Upper lobe of left lung (tissue), 6 donors: ENCODE measurements around the gene ME3. TPM values are rescaled to one million over a fixed set of nuclear protein-coding genes. Genes with fewer than 3 reads are reported as not detected.

Experiments
- ATAC-seq, 2 donors: fragments of 200-7000 bp; cut with Tn5 transposase; one replicate each; pipeline ENCODE4 v1.9.1; 2022; ENCODE audit warnings: mild to moderate bottlenecking in 2 of 2, moderate library complexity in 2 of 2; ENCODE audit not compliant: low FRiP score in 2 of 2
- DNase-seq, 2 donors: peaks; one replicate each; pipeline ENCODE4 v3.0.0-alpha.2; 2019 to 2020
- H3K27ac ChIP-seq, 4 donors: fragments of 200-600 bp; sonication (generic); one replicate each; pipeline ENCODE4 v1.5.1; 2016 to 2019
- H3K27me3 ChIP-seq, 4 donors: fragments of 200-600 bp; sonication (generic); one replicate each; pipeline ENCODE4 v1.5.1; 2017 to 2019
- H3K36me3 ChIP-seq, 4 donors: fragments of 200-600 bp; sonication (generic); one replicate each; pipeline ENCODE4 v1.5.1; 2016 to 2019
- H3K4me1 ChIP-seq, 4 donors: fragments of 200-600 bp; sonication (generic); one replicate each; pipeline ENCODE4 v1.5.1; 2018 to 2019
- H3K4me3 ChIP-seq, 4 donors: fragments of 200-600 bp; sonication (generic); one replicate each; pipeline ENCODE4 v1.5.1; 2017 to 2019; ENCODE audit warnings: mild to moderate bottlenecking in 2 of 4, moderate library complexity in 1 of 4
- H3K9me3 ChIP-seq, 4 donors: fragments of 200-600 bp; sonication (generic); one replicate each; pipeline ENCODE4 v1.5.1; 2018 to 2019
- CTCF ChIP-seq, 6 experiments: fragments of 450-650 bp in 4 of 6; fragments of 200-600 bp in 2 of 6; sonication (generic) in 2 of 6; IDR thresholded peaks; one replicate each; pipeline ENCODE4 v1.5.1; 2016 to 2019; ENCODE audit warnings: antibody characterized with exemption in 6 of 6
- EP300 ChIP-seq, 4 donors: sonication (generic); formaldehyde crosslinking; IDR thresholded peaks; one replicate each; pipeline ENCODE4 v1.5.1; 2017; ENCODE audit warnings: antibody characterized with exemption in 4 of 4, control low read depth in 2 of 4
- POLR2A ChIP-seq, 4 donors: fragments of 450-650 bp; IDR thresholded peaks; one replicate each; pipeline ENCODE4 v1.5.1; 2016 to 2017; ENCODE audit warnings: antibody characterized with exemption in 4 of 4, mild to moderate bottlenecking in 2 of 4
- POLR2AphosphoS5 ChIP-seq, 2 donors: sonication (generic); formaldehyde crosslinking; IDR thresholded peaks; one replicate each; pipeline ENCODE4 v1.5.1; 2017; ENCODE audit warnings: antibody characterized with exemption in 2 of 2
- WGBS, 2 donors: methylation state at CpG; one replicate each; pipeline ENCODE4 v1.1.5; 2017 to 2018; 5-methylcytosine and 5-hydroxymethylcytosine counted together
- total RNA-seq, 6 donors: library from RNA; depleted of rRNA in 4 of 6; stranded (reverse); fragments of >200 nt in 4 of 6; gene quantifications; one replicate each; pipeline versions ENCODE4 v1.1.0 to v1.2.1, GENCODE V29; 2016 to 2021
- donor health status: DM: no; HTN: no; CAD: no; lungs with moderate emphysema.
- donor health status: DM: no; HTN: yes; CAD: no; lungs with severe emphysema.

The ME3 gene
- total RNA-seq, 6 donors from 2014 or later = 19.5 to 56.6 (median 34.7) TPM

DNA sequence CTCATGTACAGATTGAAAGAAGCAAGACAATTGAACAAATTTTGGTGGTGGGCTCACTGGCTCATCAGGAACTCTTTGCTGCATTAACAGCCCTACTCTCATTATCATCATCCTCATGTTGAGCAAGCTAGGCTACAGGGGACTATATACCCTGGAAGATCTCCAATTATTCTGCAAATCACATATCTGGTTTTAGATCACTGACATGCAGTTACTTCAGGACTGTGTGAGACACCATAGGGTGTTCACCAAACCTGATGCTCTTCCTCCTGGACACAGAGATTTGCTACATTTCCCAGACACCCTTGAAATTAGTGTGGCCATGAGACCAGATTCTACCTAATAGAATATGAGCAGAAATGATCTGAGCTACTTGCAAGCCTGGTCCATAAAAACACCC lies 23.0 kb upstream of the ME3 start:
- peaks cover 0 to 11% (median 9%) of the 10 kb centered on the region in 4 donors for H3K4me1 ChIP-seq
- DNase-seq (no peak), ATAC-seq (no peak)
- no peaks in the 10 kb centered on the region for H3K9me3 ChIP-seq
- H3K4me3 ChIP-seq = no peak overlapping the region
- H3K27me3 ChIP-seq = no peaks in the 10 kb centered on the region
- H3K36me3 ChIP-seq = no peaks in the 10 kb centered on the region
- no peak for TF ChIP-seq CTCF (IDR thresholded peaks at IDR 0.05)
- no peak for TF ChIP-seq POLR2AphosphoS5 (IDR thresholded peaks at IDR 0.05)
- no peak for TF ChIP-seq POLR2A (IDR thresholded peaks at IDR 0.05)
- no peak for TF ChIP-seq EP300 (IDR thresholded peaks at IDR 0.05)
- no peak overlapping the region for H3K27ac ChIP-seq

DNA sequence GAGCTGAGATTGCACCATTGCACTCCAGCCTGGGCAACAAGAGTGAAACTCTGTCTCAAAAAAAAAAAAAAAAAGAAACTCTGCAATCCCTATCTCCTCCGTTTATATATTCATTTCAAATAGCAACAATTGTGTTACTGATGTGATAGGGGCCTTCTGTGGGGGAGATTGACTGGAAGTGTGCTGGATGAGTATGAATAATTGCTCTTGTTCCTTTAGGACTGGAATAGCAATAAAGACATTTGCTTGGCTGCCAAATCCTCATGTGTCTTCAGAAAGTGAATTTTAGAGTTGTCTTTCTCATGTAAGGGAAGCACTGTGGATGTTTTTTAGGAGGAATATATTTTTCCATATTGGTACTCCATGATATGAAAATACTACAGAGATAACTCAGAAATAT lies 21.1 kb upstream of the ME3 start:
- Histone ChIP-seq H3K9me3 (no peaks in the 10 kb centered on the region), H3K36me3 (no peaks in the 10 kb centered on the region), H3K4me3 (no peak overlapping the region), H3K27me3 (no peaks in the 10 kb centered on the region), H3K4me1 (peaks cover 0 to 13% (median 9%) of the 10 kb centered on the region in 4 donors), H3K27ac (no peak overlapping the region)
- 65 to 85% methylated on average over 1 of the region's 1 CpG for WGBS, 2 donors
- DNase-seq = no peak
- ATAC-seq = no peak
- no peak for TF ChIP-seq EP300 (IDR thresholded peaks at IDR 0.05)
- TF ChIP-seq CTCF (IDR thresholded peaks at IDR 0.05) = no peak
- no peak for TF ChIP-seq POLR2A (IDR thresholded peaks at IDR 0.05)
- no peak for TF ChIP-seq POLR2AphosphoS5 (IDR thresholded peaks at IDR 0.05)

- Histone ChIP-seq H3K4me3 (no peak overlapping the region), H3K4me1 (peaks cover 0 to 17% (median 9%) of the 10 kb centered on the region in 4 donors), H3K36me3 (no peaks in the 10 kb centered on the region), H3K27me3 (no peaks in the 10 kb centered on the region), H3K27ac (no peak overlapping the region), H3K9me3 (no peaks in the 10 kb centered on the region)
- 91 to 92% methylated on average over 1 of the region's 1 CpG for WGBS, 2 donors
- no peak for ATAC-seq
- TF ChIP-seq POLR2A (IDR thresholded peaks at IDR 0.05) (no peak), CTCF (IDR thresholded peaks at IDR 0.05) (no peak), POLR2AphosphoS5 (IDR thresholded peaks at IDR 0.05) (no peak), EP300 (IDR thresholded peaks at IDR 0.05) (no peak)
- DNase-seq = no peak
These were observed 20.3 kb upstream of the ME3 start for GRCh38 chr11:86692746-86693145.

DNA sequence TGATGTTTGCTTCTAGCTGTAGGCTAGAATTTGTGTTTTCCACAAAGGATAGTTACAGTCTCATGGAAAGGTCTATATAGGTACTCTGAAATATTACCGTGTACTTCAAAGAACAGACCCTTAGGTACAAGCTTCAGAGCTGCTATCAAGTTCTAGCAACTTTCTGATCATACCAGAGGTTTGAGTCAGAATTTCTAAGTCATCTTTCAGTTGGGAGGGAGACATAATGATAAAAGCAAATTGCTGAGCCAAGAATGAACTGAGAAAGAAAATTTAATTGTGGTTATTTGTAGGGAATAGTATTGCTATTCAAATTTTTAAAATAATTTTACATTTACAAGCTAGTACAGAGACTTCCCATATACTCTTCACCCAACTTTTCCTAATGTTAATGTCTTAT lies 19.9 kb upstream of the ME3 start:
- ATAC-seq = no peak
- H3K4me3 ChIP-seq = no peak overlapping the region
- no peaks in the 10 kb centered on the region for H3K9me3 ChIP-seq
- no peaks in the 10 kb centered on the region for H3K27me3 ChIP-seq
- H3K27ac ChIP-seq = no peak overlapping the region
- TF ChIP-seq EP300 (IDR thresholded peaks at IDR 0.05) (no peak), POLR2AphosphoS5 (IDR thresholded peaks at IDR 0.05) (no peak), CTCF (IDR thresholded peaks at IDR 0.05) (no peak), POLR2A (IDR thresholded peaks at IDR 0.05) (no peak)
- H3K4me1 ChIP-seq = peaks cover 0 to 17% (median 9%) of the 10 kb centered on the region in 4 donors
- 80 to 92% methylated on average over 1 of the region's 1 CpG for WGBS, 2 donors
- no peaks in the 10 kb centered on the region for H3K36me3 ChIP-seq
- DNase-seq = no peak

DNA sequence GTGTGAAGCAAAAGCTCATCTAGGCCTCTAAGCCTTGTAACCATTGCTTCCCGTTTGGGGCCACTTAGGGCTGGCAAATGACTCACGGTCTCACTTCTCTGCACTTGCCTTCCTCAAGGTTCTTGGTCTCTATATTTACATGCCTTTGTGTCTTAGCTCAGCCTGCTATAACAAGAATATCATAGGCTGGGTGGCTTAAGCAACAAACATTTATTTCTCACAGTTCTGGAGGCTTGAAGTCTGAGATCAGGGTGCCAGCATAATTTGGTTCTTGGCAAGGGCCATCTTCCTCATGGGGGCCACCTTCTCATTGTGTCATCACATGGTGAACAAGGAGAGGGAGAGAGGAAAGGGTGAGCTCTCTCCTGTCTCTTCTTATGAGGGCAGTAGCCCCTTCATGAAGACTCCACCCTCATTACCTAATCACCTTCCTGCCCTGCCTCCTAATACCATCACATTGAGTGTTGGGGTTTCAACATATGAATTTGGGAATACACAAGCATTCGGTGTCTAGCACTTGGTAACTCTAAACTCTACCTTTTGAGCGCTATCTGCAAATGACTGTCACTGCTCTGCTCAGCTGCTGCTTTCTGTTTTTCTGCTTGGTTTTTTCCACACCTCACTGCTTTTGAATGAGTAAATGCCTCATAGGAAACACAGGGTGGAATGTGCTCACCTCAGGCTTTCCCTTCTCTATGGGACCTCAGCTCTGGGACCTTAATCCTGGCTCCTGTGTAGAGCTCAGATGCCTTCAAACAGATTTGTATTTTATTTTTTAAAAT lies 16.2 kb upstream of the ME3 start:
- Histone ChIP-seq H3K36me3 (no peaks in the 10 kb centered on the region), H3K4me1 (peaks cover 0 to 6% (median under 1%) of the 10 kb centered on the region in 4 donors), H3K9me3 (no peaks in the 10 kb centered on the region), H3K27me3 (no peaks in the 10 kb centered on the region), H3K27ac (peak overlapping the region in 2 of 4 donors; percentile 2 to 6), H3K4me3 (no peak overlapping the region)
- TF ChIP-seq POLR2AphosphoS5 (IDR thresholded peaks at IDR 0.05) (no peak), CTCF (IDR thresholded peaks at IDR 0.05) (no peak), POLR2A (IDR thresholded peaks at IDR 0.05) (no peak)
- 65 to 72% methylated on average over 4 of the region's 4 CpGs for WGBS, 2 donors
- ATAC-seq (peak; percentile 43 to 56), DNase-seq (peak in 1 of 2 donors; percentile 23)
